ENCODE measurements around the gene SIGLEC15. TPM values are rescaled to one million over a fixed set of nuclear protein-coding genes. Genes with fewer than 3 reads are reported as not detected.

Gene SIGLEC15
- total RNA-seq, 1 experiment from 2014 or later: 0.13 TPM

- TF ChIP-seq CTCF (conservative IDR thresholded peaks at IDR 0.05): no peak
- Histone ChIP-seq H3K23ac (ENCODE audit: insufficient read length, low read depth, low read length) (no peak overlapping the region), H2BK20ac (ENCODE audit: low read depth, low read length, poor library complexity, severe bottlenecking) (no peak overlapping the region), H4K8ac (replicated peaks; ENCODE audit: insufficient read length, low read depth, low read length) (no peak overlapping the region), H3K14ac (ENCODE audit: insufficient read depth, low read length) (no peak overlapping the region), H4K20me1 (ENCODE audit: control insufficient read depth, insufficient read depth, insufficient read length) (no peaks in the 10 kb centered on the region), H2BK120ac (ENCODE audit: low read depth, low read length, poor library complexity, severe bottlenecking) (no peak overlapping the region), H3K4me2 (ENCODE audit: insufficient read depth, insufficient read length, low read length) (no peak overlapping the region), H2BK5ac (ENCODE audit: insufficient read length, low read length) (no peak overlapping the region), H4K91ac (ENCODE audit: insufficient read length, low read depth, low read length) (no peak overlapping the region), H4K5ac (ENCODE audit: insufficient read length, low read depth, low read length) (no peak overlapping the region), H2AFZ (ENCODE audit: low read length) (no peak overlapping the region), H3K9ac (ENCODE audit: extremely low read depth, insufficient read length, low read length) (no peak overlapping the region), H2AK5ac (ENCODE audit: insufficient read length, low read length) (no peak overlapping the region), H3T11ph (ENCODE audit: low read length) (no peak overlapping the region), H3K9me3 (ENCODE audit: control insufficient read depth, low read depth, low read length) (no peaks in the 10 kb centered on the region), H3K18ac (ENCODE audit: insufficient read length, low read depth, low read length) (no peak overlapping the region), H2BK12ac (ENCODE audit: insufficient read length, low read depth, low read length) (no peak overlapping the region), H3K23me2 (ENCODE audit: insufficient read length, low read depth, low read length, poor library complexity, severe bottlenecking) (no peaks in the 10 kb centered on the region), H3K56ac (ENCODE audit: insufficient read length, low read depth, low read length) (no peak overlapping the region), H3K4me1 (ENCODE audit: insufficient read depth, low read length) (peaks cover 6% of the 10 kb centered on the region; the same call in 1 of the 2 replicates), H3K27ac (ENCODE audit: insufficient read length, low read depth, low read length) (no peak overlapping the region), H3K4ac (ENCODE audit: low read depth, low read length) (no peak overlapping the region), H3K79me2 (ENCODE audit: insufficient read depth, low read length) (no peaks in the 10 kb centered on the region), H3K27me3 (ENCODE audit: insufficient read depth, low read length) (no peaks in the 10 kb centered on the region), H3K79me1 (ENCODE audit: insufficient read depth, low read depth, low read length, poor library complexity, severe bottlenecking) (no peaks in the 10 kb centered on the region), H2BK15ac (ENCODE audit: low read depth, low read length) (no peak overlapping the region)
- DNase-seq: no peak
- H3K27me3 Mint-ChIP-seq (ENCODE audit: low read depth): no peaks in the 10 kb centered on the region; the same call in none of the 2 replicates
- no peaks in the 10 kb centered on the region; a peak in 1 of 7 replicates for H3K36me3 Mint-ChIP-seq (ENCODE audit: insufficient read depth in 1 of 3, low read depth in 3 of 3)
- peaks cover 13 to 19% of the 10 kb centered on the region in 2 experiments for H3K4me1 Mint-ChIP-seq
- no peak overlapping the region for H3K4me3 Mint-ChIP-seq
- no peak overlapping the region for H3K27ac Mint-ChIP-seq
- no CpG with 5 or more reads among the region's 3 CpGs for WGBS (ENCODE audit: extremely low coverage, insufficient read length, low lambda C conversion rate)
- H3K9me3 Mint-ChIP-seq: peaks cover 0 to 3% of the 10 kb centered on the region in 2 experiments; a peak in 2 of 5 replicates
These were observed 38.5 kb upstream of the SIGLEC15 start for GRCh38 chr18:45786941-45787340.

All from H9 (cell line).